Smooth muscle cell of the coronary artery (primary cell): ENCODE measurements around the gene ATF4. TPM values are rescaled to one million over a fixed set of nuclear protein-coding genes. Genes with fewer than 3 reads are reported as not detected.

ENCODE experiments used
- total RNA-seq: library from RNA; depleted of rRNA; stranded (reverse); fragments of >200 nt; gene quantifications from 2 replicates; pipeline ENCODE4 v1.2.3, GENCODE V29; 2014; ENCODE audit warnings: low replicate concordance

ATF4 gene
- total RNA-seq: 222 and 274 TPM in 2 replicates

GRCh38 chr22:39520226-39521105 lies at the start of gene ATF4:
TSS of gene ATF4 (plus strand) at chr22:39520562. CDS start at chr22:39521446, 884 bp downstream.

GRCh38 chr22:39502109-39502788 lies 18.1 kb upstream of the ATF4 start, which contains the start of gene MIEF1:
TSS of gene MIEF1 (plus strand) at chr22:39502290. CDS start at chr22:39511295, 9,005 bp downstream.

GRCh38 chr22:39532215-39533073 lies 12.1 kb downstream of the ATF4 start, which contains the start of gene RPS19BP1:
TSS of gene RPS19BP1 (minus strand) at chr22:39532748. CDS start at chr22:39532738, 10 bp downstream.

GRCh38 chr22:39570665-39571064 lies 50.3 kb downstream of the ATF4 start, which contains the start of gene CACNA1I:
TSS of gene CACNA1I (plus strand) at chr22:39570753. CDS start at chr22:39570753, 0 bp downstream.

Other genes starting within 250 kb of the ATF4 start
- 3,988 and 6,455 TPM in 2 replicates for gene RPL3, start 200.9 kb upstream of the ATF4 start, total RNA-seq
- 17.3 and 23.6 TPM in 2 replicates for gene SYNGR1, start 170.6 kb upstream of the ATF4 start, total RNA-seq
- 11.4 and 18.1 TPM in 2 replicates for gene TAB1, start 120.8 kb upstream of the ATF4 start, total RNA-seq
- gene MGAT3, start 63.5 kb upstream of the ATF4 start, total RNA-seq: 0.12 and 0.23 TPM in 2 replicates
- 9.9 and 15.0 TPM in 2 replicates for gene MIEF1, start 18.3 kb upstream of the ATF4 start, total RNA-seq
- 14.5 and 48.0 TPM in 2 replicates for gene RPS19BP1, start 12.2 kb downstream of the ATF4 start, total RNA-seq
- gene CACNA1I, start 50.2 kb downstream of the ATF4 start, total RNA-seq: under 0.01 TPM in 2 replicates